Neural cell (in vitro differentiated cells): ENCODE measurements around the gene GRM6. TPM values are rescaled to one million over a fixed set of nuclear protein-coding genes. Genes with fewer than 3 reads are reported as not detected.

ENCODE experiments used
- H2AFZ ChIP-seq: fragments of 200-600, 300-800 bp; sonication (generic), shearing (Covaris generic); 2 replicates; pipeline ENCODE4 v1.6.0; 2014; ENCODE audit warnings: low read depth, mild to moderate bottlenecking, antibody characterized with exemption, low read length, moderate library complexity
- H3F3A ChIP-seq: fragments of 200-600 bp; shearing (Covaris generic); 2 replicates; pipeline ENCODE4 v1.6.1; 2016; ENCODE audit warnings: mild to moderate bottlenecking, moderate library complexity, mixed read lengths, antibody characterized with exemption, low read length; ENCODE audit not compliant: insufficient read depth, poor library complexity, severe bottlenecking
- H3K27ac ChIP-seq: fragments of 200-600, 300-800 bp; sonication (generic), shearing (Covaris generic); 2 replicates; pipeline ENCODE4 v1.5.1; 2014; ENCODE audit warnings: mild to moderate bottlenecking, low read length, moderate library complexity
- H3K27me3 ChIP-seq: fragments of 300-800, 200-600 bp; sonication (generic), shearing (Covaris generic); 2 replicates; pipeline ENCODE4 v1.6.0; 2014; ENCODE audit warnings: mild to moderate bottlenecking, low read depth, low read length, moderate library complexity; ENCODE audit not compliant: insufficient read depth
- H3K36me3 ChIP-seq: fragments of 300-800, 200-600 bp; sonication (generic), shearing (Covaris generic); 2 replicates; pipeline ENCODE4 v1.5.1; 2014; ENCODE audit warnings: mild to moderate bottlenecking, antibody characterized with exemption, low read length, moderate library complexity; ENCODE audit not compliant: insufficient read depth
- H3K4me2 ChIP-seq: fragments of 300-800, 200-600 bp; sonication (generic), shearing (Covaris generic); 2 replicates; pipeline ENCODE4 v1.6.0; 2014; ENCODE audit warnings: mild to moderate bottlenecking, low read length
- H3K4me3 ChIP-seq: fragments of 300-800, 200-600 bp; sonication (generic), shearing (Covaris generic); 2 replicates; pipeline ENCODE4 v1.5.1; 2014; ENCODE audit warnings: mild to moderate bottlenecking, low read length, moderate library complexity
- H3K79me2 ChIP-seq: fragments of 200-600 bp; shearing (Covaris generic); replicated peaks from 2 replicates; pipeline ENCODE4 v1.6.0; 2014; ENCODE audit warnings: mild to moderate bottlenecking, low read length, moderate library complexity; ENCODE audit not compliant: insufficient read depth
- H3K9ac ChIP-seq: fragments of 300-800, 200-600 bp; sonication (generic), shearing (Covaris generic); 2 replicates; pipeline ENCODE4 v1.6.1; 2016; ENCODE audit warnings: mild to moderate bottlenecking, low read length, mixed read lengths
- H3K9me2 ChIP-seq: fragments of 200-600 bp; shearing (Covaris generic); 2 replicates; pipeline ENCODE4 v1.6.1; 2016; ENCODE audit warnings: mild to moderate bottlenecking, low read length, mixed read lengths; ENCODE audit not compliant: insufficient read depth
- H3K9me3 ChIP-seq: fragments of 200-600, 300-800 bp; sonication (generic), shearing (Covaris generic); 2 replicates; pipeline ENCODE4 v1.6.1; 2016; ENCODE audit warnings: mild to moderate bottlenecking, mixed run types, low read length, moderate library complexity, mixed read lengths
- H4K20me1 ChIP-seq: fragments of 200-600 bp; shearing (Covaris generic); 2 replicates; pipeline ENCODE4 v1.6.1; 2016; ENCODE audit warnings: mild to moderate bottlenecking, mixed run types; ENCODE audit not compliant: insufficient read depth
- EP300 ChIP-seq: fragments of 450-650 bp; conservative IDR thresholded peaks from 2 replicates; pipeline ENCODE4 v1.6.1; 2014; ENCODE audit warnings: antibody characterized with exemption, mild to moderate bottlenecking, moderate library complexity; ENCODE audit not compliant: poor library complexity, severe bottlenecking
- EZH2 ChIP-seq: fragments of 200-600, 300-800 bp; shearing (Covaris generic), sonication (generic); IDR thresholded peaks from 2 replicates; pipeline ENCODE4 v1.6.1; 2014; ENCODE audit warnings: antibody characterized with exemption, low read length, borderline replicate concordance, mild to moderate bottlenecking; ENCODE audit not compliant: insufficient read depth, poor library complexity, severe bottlenecking
- MXI1 ChIP-seq: fragments of 450-650 bp; conservative IDR thresholded peaks from 2 replicates; pipeline ENCODE4 v1.6.1; 2014; ENCODE audit warnings: antibody characterized with exemption, mild to moderate bottlenecking; ENCODE audit not compliant: poor library complexity, severe bottlenecking
- POLR2AphosphoS5 ChIP-seq: IDR thresholded peaks from 2 replicates; pipeline ENCODE4 v1.6.1; 2012
- RAD21 ChIP-seq: fragments of 450-650 bp; conservative IDR thresholded peaks from 2 replicates; pipeline ENCODE4 v1.6.1; 2014; ENCODE audit warnings: antibody characterized with exemption, mild to moderate bottlenecking, moderate library complexity
- SMC3 ChIP-seq: fragments of 450-650 bp; conservative IDR thresholded peaks from 2 replicates; pipeline ENCODE4 v1.6.1; 2014; ENCODE audit warnings: antibody characterized with exemption, mild to moderate bottlenecking, moderate library complexity; ENCODE audit not compliant: poor library complexity
- TAF1 ChIP-seq: IDR thresholded peaks from 2 replicates; pipeline ENCODE4 v1.6.1; 2012; ENCODE audit warnings: low read depth
- polyA plus RNA-seq: library from polyadenylated mRNA; depleted of rRNA; stranded (reverse); fragments of >200 nt; gene quantifications from 2 replicates; pipeline ENCODE4 v1.2.3, GENCODE V29; 2014
- TF ChIP-seq, protein P1 (sequence below): IDR thresholded peaks from 2 replicates; pipeline ENCODE4 v1.6.1; 2012; ENCODE audit warnings: borderline replicate concordance
- TF ChIP-seq, protein P2 (sequence below): fragments of 450-650 bp; IDR thresholded peaks from 2 replicates; pipeline ENCODE4 v1.5.1; 2014; ENCODE audit warnings: antibody characterized with exemption, mild to moderate bottlenecking, moderate library complexity; ENCODE audit not compliant: poor library complexity, severe bottlenecking

Gene GRM6
- polyA plus RNA-seq, 1 donor from 2014 or later: not detected

DNA sequence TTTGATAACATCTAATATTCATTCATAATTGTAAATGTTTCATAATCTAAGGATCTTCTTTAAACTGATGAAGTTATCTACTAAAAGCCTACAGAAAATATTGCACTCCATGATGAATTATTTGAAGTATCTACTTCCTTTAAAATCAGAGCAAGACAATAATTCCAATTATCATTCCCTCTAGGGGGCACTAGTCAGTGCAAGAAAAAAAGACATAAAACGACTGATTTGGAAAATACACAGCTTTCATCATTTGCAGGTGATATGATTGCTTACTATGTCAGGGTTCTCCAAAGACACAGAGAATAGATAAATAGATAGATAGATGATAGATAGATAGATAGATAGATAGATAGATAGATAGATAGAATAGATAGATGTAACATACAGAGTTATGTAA, 13.5 kb upstream of the GRM6 start:
- Histone ChIP-seq H3K9me2 (no peaks in the 10 kb centered on the region), H4K20me1 (no peaks in the 10 kb centered on the region), H3K4me2 (no peak overlapping the region), H3K79me2 (no peaks in the 10 kb centered on the region), H3K9ac (no peak overlapping the region), H3K36me3 (no peaks in the 10 kb centered on the region), H3F3A (no peaks in the 10 kb centered on the region), H3K9me3 (no peaks in the 10 kb centered on the region), H3K27ac (no peak overlapping the region), H3K27me3 (no peaks in the 10 kb centered on the region), H2AFZ (no peak overlapping the region), H3K4me3 (no peak overlapping the region)
- TF ChIP-seq RAD21 (no peak), TAF1 (no peak), EP300 (no peak), POLR2AphosphoS5 (no peak), EZH2 (no peak), MXI1 (no peak), SMC3 (no peak)
- TF ChIP-seq, protein P1, sequence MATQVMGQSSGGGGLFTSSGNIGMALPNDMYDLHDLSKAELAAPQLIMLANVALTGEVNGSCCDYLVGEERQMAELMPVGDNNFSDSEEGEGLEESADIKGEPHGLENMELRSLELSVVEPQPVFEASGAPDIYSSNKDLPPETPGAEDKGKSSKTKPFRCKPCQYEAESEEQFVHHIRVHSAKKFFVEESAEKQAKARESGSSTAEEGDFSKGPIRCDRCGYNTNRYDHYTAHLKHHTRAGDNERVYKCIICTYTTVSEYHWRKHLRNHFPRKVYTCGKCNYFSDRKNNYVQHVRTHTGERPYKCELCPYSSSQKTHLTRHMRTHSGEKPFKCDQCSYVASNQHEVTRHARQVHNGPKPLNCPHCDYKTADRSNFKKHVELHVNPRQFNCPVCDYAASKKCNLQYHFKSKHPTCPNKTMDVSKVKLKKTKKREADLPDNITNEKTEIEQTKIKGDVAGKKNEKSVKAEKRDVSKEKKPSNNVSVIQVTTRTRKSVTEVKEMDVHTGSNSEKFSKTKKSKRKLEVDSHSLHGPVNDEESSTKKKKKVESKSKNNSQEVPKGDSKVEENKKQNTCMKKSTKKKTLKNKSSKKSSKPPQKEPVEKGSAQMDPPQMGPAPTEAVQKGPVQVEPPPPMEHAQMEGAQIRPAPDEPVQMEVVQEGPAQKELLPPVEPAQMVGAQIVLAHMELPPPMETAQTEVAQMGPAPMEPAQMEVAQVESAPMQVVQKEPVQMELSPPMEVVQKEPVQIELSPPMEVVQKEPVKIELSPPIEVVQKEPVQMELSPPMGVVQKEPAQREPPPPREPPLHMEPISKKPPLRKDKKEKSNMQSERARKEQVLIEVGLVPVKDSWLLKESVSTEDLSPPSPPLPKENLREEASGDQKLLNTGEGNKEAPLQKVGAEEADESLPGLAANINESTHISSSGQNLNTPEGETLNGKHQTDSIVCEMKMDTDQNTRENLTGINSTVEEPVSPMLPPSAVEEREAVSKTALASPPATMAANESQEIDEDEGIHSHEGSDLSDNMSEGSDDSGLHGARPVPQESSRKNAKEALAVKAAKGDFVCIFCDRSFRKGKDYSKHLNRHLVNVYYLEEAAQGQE: no peak
- TF ChIP-seq, protein P2, sequence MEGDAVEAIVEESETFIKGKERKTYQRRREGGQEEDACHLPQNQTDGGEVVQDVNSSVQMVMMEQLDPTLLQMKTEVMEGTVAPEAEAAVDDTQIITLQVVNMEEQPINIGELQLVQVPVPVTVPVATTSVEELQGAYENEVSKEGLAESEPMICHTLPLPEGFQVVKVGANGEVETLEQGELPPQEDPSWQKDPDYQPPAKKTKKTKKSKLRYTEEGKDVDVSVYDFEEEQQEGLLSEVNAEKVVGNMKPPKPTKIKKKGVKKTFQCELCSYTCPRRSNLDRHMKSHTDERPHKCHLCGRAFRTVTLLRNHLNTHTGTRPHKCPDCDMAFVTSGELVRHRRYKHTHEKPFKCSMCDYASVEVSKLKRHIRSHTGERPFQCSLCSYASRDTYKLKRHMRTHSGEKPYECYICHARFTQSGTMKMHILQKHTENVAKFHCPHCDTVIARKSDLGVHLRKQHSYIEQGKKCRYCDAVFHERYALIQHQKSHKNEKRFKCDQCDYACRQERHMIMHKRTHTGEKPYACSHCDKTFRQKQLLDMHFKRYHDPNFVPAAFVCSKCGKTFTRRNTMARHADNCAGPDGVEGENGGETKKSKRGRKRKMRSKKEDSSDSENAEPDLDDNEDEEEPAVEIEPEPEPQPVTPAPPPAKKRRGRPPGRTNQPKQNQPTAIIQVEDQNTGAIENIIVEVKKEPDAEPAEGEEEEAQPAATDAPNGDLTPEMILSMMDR: no peak

DNA sequence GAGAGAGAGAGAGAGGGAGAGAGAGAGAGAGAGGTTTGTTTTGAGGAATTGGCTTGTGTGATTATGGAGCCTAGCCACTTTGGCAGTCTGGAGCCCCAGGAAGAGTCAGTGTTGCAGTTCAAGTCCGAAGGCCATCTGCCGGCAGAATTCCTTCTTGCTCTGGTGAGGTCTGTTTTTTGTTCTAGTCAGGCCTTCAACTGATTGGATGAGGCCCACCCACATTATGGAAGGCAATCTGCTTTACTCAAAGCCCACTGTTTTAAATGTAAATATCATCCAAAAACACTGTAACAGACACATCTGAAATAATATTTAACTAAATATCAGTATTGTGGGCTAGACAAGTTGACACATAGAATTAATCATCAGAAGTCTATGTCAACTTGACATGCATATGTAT, 11.4 kb upstream of the GRM6 start:
- H3F3A ChIP-seq: no peaks in the 10 kb centered on the region
- no peaks in the 10 kb centered on the region for H3K79me2 ChIP-seq
- no peak overlapping the region for H2AFZ ChIP-seq
- no peaks in the 10 kb centered on the region for H3K36me3 ChIP-seq
- no peaks in the 10 kb centered on the region for H4K20me1 ChIP-seq
- no peaks in the 10 kb centered on the region for H3K9me2 ChIP-seq
- H3K27me3 ChIP-seq: no peaks in the 10 kb centered on the region
- H3K9ac ChIP-seq: no peak overlapping the region
- no peak overlapping the region for H3K4me3 ChIP-seq
- TF ChIP-seq, protein P1: no peak
- TF ChIP-seq MXI1 (no peak), EP300 (no peak), EZH2 (no peak), SMC3 (no peak), RAD21 (no peak), POLR2AphosphoS5 (no peak), TAF1 (no peak)
- TF ChIP-seq, protein P2: no peak
- no peak overlapping the region for H3K4me2 ChIP-seq
- H3K9me3 ChIP-seq: no peaks in the 10 kb centered on the region
- no peak overlapping the region for H3K27ac ChIP-seq
